GM12891 (cell line): ENCODE results near the gene CERS6.

Experiments used
- DNase-seq: peaks from one replicate; pipeline ENCODE4 v3.0.0; 2011; ENCODE audit warnings: low spot score; ENCODE audit not compliant: insufficient read length
- FAIRE-seq: peaks from 2 replicates; lab custom pipeline; 2011; peaks lifted over from hg19 to GRCh38; lab: Jason Lieb, UNC
- PAX5 ChIP-seq: IDR thresholded peaks from 2 replicates; pipeline ENCODE4 v1.6.1; 2011; ENCODE audit warnings: low read length, moderate library complexity, mild to moderate bottlenecking; ENCODE audit not compliant: insufficient read depth, severe bottlenecking
- POLR2A ChIP-seq: IDR thresholded peaks from 2 replicates; pipeline ENCODE4 v1.6.1; 2011; ENCODE audit warnings: low read depth, low read length, control low read depth
- POLR2AphosphoS5 ChIP-seq: IDR thresholded peaks from 2 replicates; pipeline ENCODE4 v1.6.1; 2011; ENCODE audit warnings: low read depth, low read length, control low read depth
- POU2F2 ChIP-seq: IDR thresholded peaks from 2 replicates; pipeline ENCODE4 v1.6.1; 2011; ENCODE audit warnings: low read depth, mild to moderate bottlenecking, control low read depth, low read length, moderate library complexity
- SPI1 ChIP-seq: IDR thresholded peaks from 2 replicates; pipeline ENCODE4 v1.6.1; 2011; ENCODE audit warnings: low read depth, low read length, control low read depth
- TAF1 ChIP-seq: IDR thresholded peaks from 2 replicates; pipeline ENCODE4 v1.6.1; 2011; ENCODE audit warnings: low read depth, low read length, control low read depth

CERS6 gene

DNA sequence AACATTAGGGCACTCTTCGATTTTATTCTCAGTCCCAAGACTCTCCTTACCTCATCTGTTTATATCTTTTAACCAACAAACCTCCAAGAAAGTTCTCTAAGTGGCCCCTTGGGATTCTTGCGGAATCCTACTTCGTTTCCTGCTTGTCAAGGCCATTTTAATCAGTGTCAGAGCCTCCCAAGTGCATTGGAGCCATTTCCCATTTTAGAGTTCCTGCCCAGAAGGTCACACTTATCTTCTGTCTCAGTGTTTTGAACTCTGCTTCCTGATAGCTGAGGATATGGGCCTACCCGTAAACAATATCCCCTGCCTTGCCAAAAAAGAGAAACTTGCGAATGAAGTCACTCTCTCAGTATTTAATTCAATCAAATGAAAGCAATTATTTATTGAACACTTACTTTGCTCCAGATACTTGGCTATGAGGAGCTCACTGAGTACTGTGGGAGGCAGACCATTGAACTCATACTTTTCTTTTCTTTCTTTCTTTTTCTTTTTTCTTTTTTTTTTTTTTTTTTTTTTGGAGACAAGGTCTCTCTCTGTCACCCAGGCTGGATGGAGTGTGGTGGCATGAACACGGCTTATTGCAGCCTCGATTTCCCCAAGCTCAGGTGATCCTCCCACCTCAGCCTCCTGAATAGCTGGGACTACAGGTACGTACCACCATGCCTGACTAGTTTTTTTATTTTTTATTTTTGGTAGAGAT is 340.7 kb downstream of the CERS6 start:
- FAIRE-seq, result no peak
- TF ChIP-seq POLR2A (no peak), SPI1 (no peak), TAF1 (no peak), POU2F2 (no peak), POLR2AphosphoS5 (no peak), PAX5 (no peak)

DNA sequence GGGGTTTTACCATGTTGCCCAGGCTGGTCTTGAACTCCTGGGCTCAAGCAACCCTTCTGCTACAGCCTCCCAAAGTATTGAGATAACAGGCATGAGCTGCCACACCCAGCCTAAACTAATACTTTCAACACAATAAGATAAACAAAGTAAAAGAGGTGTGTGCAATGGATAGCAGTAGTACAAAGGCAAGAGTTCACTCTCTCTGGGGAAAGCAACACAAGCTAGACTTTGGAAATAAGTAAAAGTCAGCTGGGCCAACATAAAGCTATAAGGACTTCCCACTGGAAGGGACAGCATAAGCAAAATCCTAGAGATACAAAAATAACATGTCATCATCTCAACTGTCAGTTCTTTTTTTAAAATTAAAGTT is 341.2 kb downstream of the CERS6 start:
- FAIRE-seq (no peak), DNase-seq (no peak)
- TF ChIP-seq POLR2AphosphoS5 (no peak), PAX5 (no peak), TAF1 (no peak)

More for the DNA sequence above, 340.7 kb downstream of the CERS6 start:
- no peak for DNase-seq

DNA sequence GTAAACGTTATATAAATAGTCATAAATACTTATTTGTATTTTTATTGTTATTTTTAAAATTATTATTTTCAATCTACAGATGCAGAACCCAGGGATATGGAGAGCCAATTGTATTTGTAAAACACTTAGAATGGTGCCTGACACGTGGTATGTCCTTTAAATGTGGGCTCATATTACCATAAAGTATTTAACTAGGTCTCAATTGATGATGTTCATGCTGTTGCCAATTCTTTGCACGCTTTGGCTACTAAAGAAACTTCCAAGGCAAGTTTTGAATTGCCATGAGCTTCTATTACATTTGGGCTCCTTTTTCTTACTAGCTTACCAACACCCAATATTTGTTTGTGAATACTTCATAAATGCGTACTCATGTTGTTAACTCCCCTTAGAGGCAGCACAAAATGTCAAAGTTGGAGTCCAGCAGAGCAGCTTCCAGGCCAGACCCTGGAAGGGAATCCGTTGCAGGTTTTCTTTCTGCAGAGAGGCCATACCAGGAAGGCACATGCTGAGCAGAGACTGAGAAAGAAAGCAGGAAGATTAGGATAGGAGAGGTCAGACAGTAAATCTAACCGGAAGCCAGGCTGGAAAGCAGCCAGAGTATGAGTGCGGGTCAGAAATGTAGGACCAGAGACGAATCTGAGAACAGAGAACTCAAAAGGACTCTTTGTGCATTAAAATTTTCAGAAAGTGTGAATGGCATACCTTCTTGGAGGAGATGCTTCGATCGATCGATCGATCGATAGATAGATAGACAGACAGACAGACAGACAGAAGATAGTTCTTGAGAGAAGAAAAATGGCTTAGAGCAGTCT is 342.2 kb downstream of the CERS6 start:
- TF ChIP-seq TAF1, result no peak
- no peak for TF ChIP-seq PAX5
- TF ChIP-seq POLR2AphosphoS5, result no peak
- FAIRE-seq, result no peak
- no peak for DNase-seq

DNA sequence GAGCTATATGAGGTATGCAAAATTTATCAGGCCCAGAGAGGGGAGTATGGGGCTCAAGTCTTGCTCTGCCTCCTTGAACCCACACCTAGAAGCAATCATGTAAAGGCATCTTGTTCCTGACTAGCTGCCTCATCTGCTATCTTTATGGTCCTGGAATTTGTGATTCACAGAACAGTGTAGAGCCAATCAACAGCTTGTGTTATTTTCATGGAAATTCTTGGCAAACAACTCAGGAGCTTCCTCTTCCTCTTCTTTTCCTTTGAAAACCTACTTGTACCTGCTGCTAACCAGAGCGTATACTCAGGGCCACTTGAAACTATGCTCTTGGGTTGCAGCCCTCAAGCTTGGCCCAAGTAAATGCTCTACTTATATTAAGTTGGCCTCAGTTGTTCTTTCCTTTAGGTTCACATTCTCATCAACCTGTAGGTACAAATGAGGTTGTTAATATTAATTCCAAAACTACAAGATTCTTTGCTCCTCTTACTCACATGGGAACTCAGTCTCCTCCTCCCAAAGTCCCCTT is 342.9 kb downstream of the CERS6 start:
- DNase-seq, result no peak
- FAIRE-seq, result no peak
- no peak for TF ChIP-seq POLR2A
- no peak for TF ChIP-seq TAF1
- TF ChIP-seq PAX5, result no peak
- TF ChIP-seq SPI1, result no peak
- TF ChIP-seq POU2F2, result no peak
- TF ChIP-seq POLR2AphosphoS5, result no peak

DNA sequence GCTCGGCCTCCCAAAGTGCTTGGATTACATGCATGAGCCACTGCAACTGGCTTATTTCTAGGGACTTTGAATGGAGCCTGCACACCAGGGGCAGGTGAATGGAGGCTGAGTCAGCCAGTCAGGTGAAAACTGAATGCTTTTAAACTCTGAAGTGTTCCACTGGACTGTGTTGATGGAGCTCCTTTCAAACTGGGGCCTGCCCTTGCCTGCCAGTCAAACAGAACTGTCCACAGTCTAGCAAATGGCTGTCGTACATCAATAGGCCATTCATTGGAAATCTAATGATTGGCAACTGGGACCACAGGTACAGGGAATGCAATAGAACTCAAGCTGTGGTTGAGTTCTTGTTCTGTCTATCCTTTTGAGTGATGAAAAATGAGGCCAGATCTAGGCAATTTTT is 345.4 kb downstream of the CERS6 start:
- FAIRE-seq (no peak), DNase-seq (no peak)
- TF ChIP-seq POLR2A (no peak), TAF1 (no peak), POLR2AphosphoS5 (no peak), POU2F2 (no peak), PAX5 (no peak), SPI1 (no peak)

DNA sequence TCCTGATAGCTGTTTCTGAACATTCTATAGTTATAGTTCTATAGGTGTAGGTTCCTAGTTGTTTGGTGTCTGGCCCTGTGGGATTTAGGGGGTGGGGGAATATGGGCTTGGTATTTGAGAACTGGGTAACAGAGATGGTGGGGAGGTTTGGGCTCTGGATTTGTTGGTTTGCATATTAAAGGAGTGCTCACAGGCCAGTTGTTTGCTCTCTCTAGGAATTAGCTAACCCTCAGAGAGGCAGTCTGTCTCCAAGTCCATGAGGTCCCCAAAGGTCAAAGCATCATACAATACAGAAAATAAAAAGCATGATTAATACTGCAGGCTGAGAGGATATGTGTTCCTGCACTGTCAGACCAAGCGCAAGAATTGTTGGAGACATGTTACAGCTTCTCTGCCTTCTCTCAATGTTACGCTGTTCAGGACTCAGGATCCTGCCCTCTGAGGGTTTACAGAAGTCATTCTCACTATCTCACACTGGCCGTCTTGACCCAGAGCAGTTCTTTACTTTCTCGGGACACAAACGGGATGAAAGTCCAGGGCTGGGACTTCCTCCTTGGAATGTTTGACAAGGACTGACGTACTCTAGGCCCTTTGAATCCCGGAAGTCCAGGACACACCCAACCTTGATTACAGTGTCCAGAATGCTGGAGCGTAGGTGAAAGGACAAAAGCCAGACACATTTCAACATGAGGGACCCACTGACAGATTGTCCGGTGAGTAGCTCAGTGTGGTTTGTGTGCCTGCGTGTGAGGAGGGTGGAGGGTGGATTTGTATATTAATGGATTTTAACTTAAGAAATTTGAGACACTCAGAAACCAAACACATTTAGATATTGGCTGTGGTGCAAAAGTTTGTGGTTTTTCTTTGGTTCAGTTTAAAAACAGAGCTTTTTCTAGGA is 346.1 kb downstream of the CERS6 start, which contains the start of gene NOSTRIN:
TSS of gene NOSTRIN (plus strand) at position 677 of the 898 bp plus-strand sequence. CDS start at position 687, 10 bp downstream.
- TF ChIP-seq TAF1 (no peak), POLR2A (no peak), SPI1 (no peak), PAX5 (no peak), POLR2AphosphoS5 (no peak), POU2F2 (no peak)
- DNase-seq, result no peak
- no peak for FAIRE-seq

DNA sequence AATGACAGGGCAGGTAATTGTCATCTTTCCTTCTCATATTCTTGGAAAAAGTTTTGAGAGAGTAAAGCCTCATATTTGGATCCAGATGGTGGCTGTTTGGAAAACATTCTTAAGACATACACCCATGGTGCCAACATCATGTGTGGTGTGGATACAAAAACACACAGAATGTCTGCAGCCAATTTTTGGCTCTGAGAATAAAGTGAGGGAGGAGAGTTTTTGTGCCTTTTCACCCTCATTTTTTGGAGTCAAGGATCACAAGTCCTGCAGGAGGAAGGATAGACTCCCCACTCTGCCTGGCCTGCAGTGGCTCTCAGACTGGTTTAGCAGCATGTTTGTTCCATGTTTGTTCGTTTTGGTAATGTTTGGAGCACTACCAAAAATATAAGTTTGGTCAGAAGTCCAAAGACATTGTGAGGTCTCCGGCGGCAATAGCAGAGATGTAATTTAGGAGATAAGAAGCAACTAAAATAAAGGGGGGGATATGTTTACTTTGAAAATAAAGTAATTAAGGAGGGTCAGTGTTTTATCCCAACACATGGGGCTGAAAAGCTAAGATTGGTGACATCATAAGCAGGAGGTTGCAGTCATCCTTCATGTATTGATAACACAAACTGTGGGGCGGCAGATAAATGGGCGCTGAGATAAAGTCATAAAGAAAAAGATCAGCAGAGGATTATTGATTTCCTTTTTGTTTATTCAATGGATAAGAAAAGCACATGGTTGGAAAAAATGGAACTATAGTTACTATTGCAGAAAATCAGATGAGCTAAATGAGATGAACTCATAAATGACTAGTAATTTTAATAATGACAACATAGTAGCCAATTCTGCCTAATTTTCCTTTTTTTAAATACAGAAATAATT is 347.0 kb downstream of the CERS6 start:
- DNase-seq (no peak), FAIRE-seq (no peak)
- TF ChIP-seq POLR2AphosphoS5, result no peak

DNA sequence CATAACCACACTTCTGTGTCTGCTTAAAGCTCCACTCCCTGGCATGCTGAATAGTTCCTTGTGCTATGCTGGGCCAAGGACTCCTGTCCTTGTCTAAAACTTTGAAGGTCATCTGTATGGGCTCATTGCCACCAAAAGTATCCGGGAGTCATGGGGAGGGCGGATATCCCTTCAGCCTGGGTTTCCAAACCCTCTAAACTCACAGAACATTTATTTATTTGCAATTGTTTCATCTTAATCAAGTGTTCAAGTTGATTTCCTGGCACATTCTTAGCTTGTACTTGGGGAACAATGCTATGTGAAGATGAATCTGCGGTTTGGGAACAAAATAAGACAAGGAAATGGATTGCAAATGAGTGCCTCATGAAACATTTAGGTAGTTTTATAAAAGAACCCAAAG is 348.1 kb downstream of the CERS6 start:
- FAIRE-seq (no peak), DNase-seq (no peak)
- TF ChIP-seq POLR2AphosphoS5 (no peak), POLR2A (no peak), TAF1 (no peak), POU2F2 (no peak)

DNA sequence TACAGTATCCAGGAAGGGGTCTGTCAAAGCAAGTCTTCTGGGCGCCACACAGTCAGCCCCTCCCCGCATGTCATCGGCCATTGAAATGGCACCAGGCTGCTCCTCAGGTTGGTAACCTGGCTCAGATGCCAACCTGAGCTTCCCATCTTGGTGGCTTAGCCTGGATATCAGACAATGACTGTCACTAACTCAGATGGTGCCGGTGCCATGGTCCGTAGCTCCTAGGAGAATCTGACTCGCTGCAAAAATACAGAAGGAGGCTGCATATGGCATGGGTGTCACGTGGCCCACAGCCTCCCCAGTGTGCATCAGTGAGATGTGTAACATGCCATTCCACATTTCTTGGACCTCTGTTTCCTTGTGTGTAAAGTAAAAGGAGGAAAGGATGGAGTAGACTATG is 349.5 kb downstream of the CERS6 start:
- DNase-seq (no peak), FAIRE-seq (no peak)
- TF ChIP-seq POLR2AphosphoS5 (no peak), SPI1 (no peak), POU2F2 (no peak), POLR2A (no peak), PAX5 (no peak), TAF1 (no peak)
